Thoracic aorta (tissue), 2 donors: ENCODE data around the gene RPL35. TPM values are rescaled to one million over a fixed set of nuclear protein-coding genes. Genes with fewer than 3 reads are reported as not detected.

ENCODE experiments used
- ATAC-seq: fragments of 150-250 bp; one replicate; pipeline ENCODE4 v1.8.0; 2017; ENCODE audit warnings: low read depth; ENCODE audit not compliant: insufficient number of reproducible peaks, low FRiP score
- DNase-seq: peaks from one replicate; pipeline ENCODE4 v3.0.0-alpha.2; 2020; ENCODE audit warnings: low spot score
- H3K27ac ChIP-seq, 2 donors: fragments of 200-600 bp; sonication (generic); 1 replicate in 1 of 2; 2 replicates in 1 of 2; pipeline ENCODE4 v1.5.1; 2016; ENCODE audit warnings: mild to moderate bottlenecking in 2 of 2, moderate library complexity in 2 of 2
- H3K27me3 ChIP-seq: fragments of 200-600 bp; sonication (generic); replicated peaks from 2 replicates; pipeline ENCODE4 v1.6.0; 2016; ENCODE audit warnings: mild to moderate bottlenecking; ENCODE audit not compliant: insufficient read depth
- H3K36me3 ChIP-seq: fragments of 200-600 bp; sonication (generic); one replicate; pipeline ENCODE4 v1.5.1; 2016
- H3K4me1 ChIP-seq, 2 donors: fragments of 200-600 bp; sonication (generic); 1 replicate in 1 of 2; 2 replicates in 1 of 2; pipeline versions ENCODE4 v1.5.1 to v1.6.0; 2016; ENCODE audit warnings: low read depth in 2 of 2, mild to moderate bottlenecking in 1 of 2; ENCODE audit not compliant: control insufficient read depth in 1 of 2
- H3K4me3 ChIP-seq: fragments of 200-600 bp; sonication (generic); 2 replicates; pipeline ENCODE4 v1.5.1; 2016; ENCODE audit warnings: mild to moderate bottlenecking
- H3K9me3 ChIP-seq: fragments of 200-600 bp; sonication (generic); 2 replicates; pipeline ENCODE4 v1.5.1; 2016
- total RNA-seq, 2 donors: library from RNA; depleted of rRNA; stranded (reverse); fragments of >200 nt; gene quantifications; one replicate each; pipeline versions ENCODE4 v1.1.0 to v1.2.3, GENCODE V29; 2016
- TF ChIP-seq, protein P1 (sequence below): fragments of 200-600 bp; sonication (generic); IDR thresholded peaks from one replicate; pipeline ENCODE4 v1.5.1; 2019; ENCODE audit warnings: antibody characterized with exemption

RPL35 gene
- total RNA-seq, 2 donors from 2014 or later: 1,079 to 1,187 TPM

DNA sequence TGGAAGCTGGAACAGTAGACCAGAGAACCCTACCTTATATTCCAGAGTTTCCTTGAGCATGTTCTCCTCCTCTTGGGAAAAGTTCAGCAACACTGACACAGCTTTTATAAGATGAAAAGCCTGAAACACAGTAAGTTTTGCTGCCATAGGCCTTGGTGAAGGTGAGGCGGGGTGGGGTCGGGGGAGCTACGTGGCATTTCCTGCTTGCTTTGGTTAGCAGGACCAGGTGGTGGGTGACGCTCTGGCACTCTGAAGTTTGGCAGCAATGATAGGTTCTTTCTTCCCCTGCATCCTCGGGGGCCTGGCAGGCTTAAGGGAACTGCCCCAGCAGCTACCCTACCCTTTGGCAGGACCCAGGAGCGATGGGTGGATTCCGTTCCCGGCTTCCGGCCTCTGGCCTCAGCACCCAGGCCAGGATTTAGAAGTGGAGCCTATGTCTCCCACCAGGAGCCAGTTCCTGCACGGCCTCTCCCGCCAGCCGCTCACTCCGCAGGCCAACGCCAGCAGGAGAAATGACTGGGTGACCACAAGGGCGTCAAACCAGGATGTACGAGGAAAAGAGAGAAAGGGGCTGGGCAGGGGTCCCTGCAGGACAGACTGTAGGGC lies 19.5 kb upstream of the RPL35 start:
- H3K9me3 ChIP-seq: no peaks in the 10 kb centered on the region
- no peak overlapping the region for H3K27ac ChIP-seq
- no peaks in the 10 kb centered on the region for H3K4me1 ChIP-seq
- TF ChIP-seq, protein P1, sequence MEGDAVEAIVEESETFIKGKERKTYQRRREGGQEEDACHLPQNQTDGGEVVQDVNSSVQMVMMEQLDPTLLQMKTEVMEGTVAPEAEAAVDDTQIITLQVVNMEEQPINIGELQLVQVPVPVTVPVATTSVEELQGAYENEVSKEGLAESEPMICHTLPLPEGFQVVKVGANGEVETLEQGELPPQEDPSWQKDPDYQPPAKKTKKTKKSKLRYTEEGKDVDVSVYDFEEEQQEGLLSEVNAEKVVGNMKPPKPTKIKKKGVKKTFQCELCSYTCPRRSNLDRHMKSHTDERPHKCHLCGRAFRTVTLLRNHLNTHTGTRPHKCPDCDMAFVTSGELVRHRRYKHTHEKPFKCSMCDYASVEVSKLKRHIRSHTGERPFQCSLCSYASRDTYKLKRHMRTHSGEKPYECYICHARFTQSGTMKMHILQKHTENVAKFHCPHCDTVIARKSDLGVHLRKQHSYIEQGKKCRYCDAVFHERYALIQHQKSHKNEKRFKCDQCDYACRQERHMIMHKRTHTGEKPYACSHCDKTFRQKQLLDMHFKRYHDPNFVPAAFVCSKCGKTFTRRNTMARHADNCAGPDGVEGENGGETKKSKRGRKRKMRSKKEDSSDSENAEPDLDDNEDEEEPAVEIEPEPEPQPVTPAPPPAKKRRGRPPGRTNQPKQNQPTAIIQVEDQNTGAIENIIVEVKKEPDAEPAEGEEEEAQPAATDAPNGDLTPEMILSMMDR: no peak
- peaks cover 59% of the 10 kb centered on the region for H3K36me3 ChIP-seq
- no peaks in the 10 kb centered on the region for H3K27me3 ChIP-seq
- DNase-seq (no peak), ATAC-seq (no peak)
- H3K4me3 ChIP-seq: no peak overlapping the region

DNA sequence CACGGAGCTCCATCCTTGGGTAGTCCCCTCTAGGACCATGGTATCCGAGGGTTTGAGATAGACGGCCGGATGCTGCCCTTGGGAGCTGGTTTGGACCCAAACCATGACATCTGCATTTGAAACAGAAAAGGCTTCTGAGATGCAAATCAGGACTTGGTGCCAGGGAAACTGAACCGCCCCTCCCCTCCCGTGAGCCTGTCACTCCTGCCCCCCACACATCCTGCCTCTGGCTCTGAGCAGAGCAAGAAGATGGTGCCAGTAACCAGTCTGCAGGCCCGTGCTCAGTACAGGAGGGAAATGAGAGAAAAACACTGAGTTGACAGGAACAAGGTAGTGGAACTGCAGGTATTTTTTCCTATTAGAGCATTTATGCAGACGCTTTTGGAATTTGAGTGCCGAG lies 18.7 kb upstream of the RPL35 start:
- no peak overlapping the region for H3K4me3 ChIP-seq
- no peaks in the 10 kb centered on the region for H3K9me3 ChIP-seq
- H3K4me1 ChIP-seq: no peaks in the 10 kb centered on the region
- H3K36me3 ChIP-seq: peaks cover 58% of the 10 kb centered on the region
- H3K27ac ChIP-seq: no peak overlapping the region
- no peak for ATAC-seq
- TF ChIP-seq, protein P1: no peak
- no peak for DNase-seq
- H3K27me3 ChIP-seq: no peaks in the 10 kb centered on the region

DNA sequence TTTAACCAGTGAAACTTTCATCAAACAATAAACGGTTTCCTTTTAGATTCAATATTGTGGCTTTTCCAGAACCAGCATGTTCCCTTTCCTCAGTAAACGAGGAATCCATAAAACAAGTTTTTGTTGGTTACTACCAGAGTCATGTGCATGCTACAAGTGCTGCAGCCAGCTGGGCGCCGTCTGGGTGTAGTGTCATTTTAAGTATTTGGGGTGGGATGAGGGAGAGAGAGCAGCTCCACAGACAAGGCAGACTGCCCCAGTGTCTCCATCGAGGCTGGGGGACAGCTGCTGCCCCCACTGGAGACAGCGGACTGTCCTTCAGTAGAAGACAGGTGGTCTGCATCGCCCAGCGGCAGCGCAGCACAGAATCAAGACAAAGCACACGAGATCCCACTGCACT lies 17.5 kb upstream of the RPL35 start:
- ATAC-seq: no peak
- no peak overlapping the region for H3K4me3 ChIP-seq
- peaks cover 65% of the 10 kb centered on the region for H3K36me3 ChIP-seq
- no peaks in the 10 kb centered on the region for H3K9me3 ChIP-seq
- no peak for DNase-seq
- no peaks in the 10 kb centered on the region for H3K27me3 ChIP-seq
- H3K27ac ChIP-seq: no peak overlapping the region
- H3K4me1 ChIP-seq: no peaks in the 10 kb centered on the region
- TF ChIP-seq, protein P1: no peak

DNA sequence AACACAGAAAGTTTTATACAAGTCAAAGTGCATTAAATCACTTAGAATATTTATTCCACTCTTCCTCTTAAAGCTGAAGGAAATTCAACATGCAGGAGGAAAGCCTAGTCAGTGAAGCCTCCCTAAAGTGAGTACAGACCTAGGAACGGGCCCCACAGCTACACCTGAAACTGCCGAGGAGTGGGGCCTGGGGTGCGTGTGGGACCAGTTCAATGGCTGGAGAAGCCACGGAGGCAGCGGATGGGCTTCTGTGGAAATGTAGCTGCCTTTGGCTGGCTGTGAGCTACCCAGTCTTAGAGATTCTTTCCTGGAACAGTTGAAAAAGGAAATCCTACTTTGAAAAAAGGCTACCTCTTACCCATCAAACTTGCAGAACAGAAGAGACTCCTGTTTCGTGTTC lies 16.8 kb upstream of the RPL35 start:
- TF ChIP-seq, protein P1: no peak
- Histone ChIP-seq H3K9me3 (no peaks in the 10 kb centered on the region), H3K36me3 (peaks cover 65% of the 10 kb centered on the region), H3K27me3 (no peaks in the 10 kb centered on the region), H3K27ac (no peak overlapping the region), H3K4me3 (no peak overlapping the region), H3K4me1 (peaks cover 0 to 2% of the 10 kb centered on the region in 2 donors)
- ATAC-seq (no peak), DNase-seq (no peak)

DNA sequence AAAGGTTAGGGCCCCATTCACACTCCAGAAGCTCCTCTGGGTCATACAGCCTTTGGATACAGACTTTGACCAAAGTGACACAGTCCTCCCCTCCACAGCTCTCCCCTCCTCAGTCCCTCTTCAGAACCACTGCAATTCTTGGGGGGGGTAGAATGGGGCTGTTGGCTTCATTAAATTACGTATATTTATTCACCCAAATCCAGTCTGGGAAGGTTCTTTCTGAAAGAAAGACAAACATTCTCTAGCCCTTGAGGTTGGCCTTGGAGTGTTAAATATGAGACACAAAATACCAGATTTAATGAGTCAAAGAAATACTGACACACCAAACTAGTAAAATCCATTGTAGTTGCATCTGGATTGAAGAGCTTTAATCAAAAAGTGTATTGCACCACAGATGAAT lies 16.3 kb upstream of the RPL35 start:
- Histone ChIP-seq H3K9me3 (no peaks in the 10 kb centered on the region), H3K4me3 (no peak overlapping the region), H3K4me1 (peaks cover 0 to 7% of the 10 kb centered on the region in 2 donors), H3K36me3 (peaks cover 65% of the 10 kb centered on the region), H3K27me3 (no peaks in the 10 kb centered on the region), H3K27ac (no peak overlapping the region)
- ATAC-seq (no peak), DNase-seq (no peak)
- TF ChIP-seq, protein P1: no peak
